GM21529 (cell line): Measurements from ENCODE around the gene FMN2.

Source experiments
- ATAC-seq: cut with Tn5 transposase; IDR thresholded peaks from one replicate; pipeline ENCODE4 v1.9.1; 2021; ENCODE audit not compliant: unreplicated experiment

Gene FMN2

GRCh38 chr1:240517891-240518290 is 426.2 kb downstream of the FMN2 start:
- ATAC-seq = no peak

GRCh38 chr1:240522122-240522822 is 430.6 kb downstream of the FMN2 start:
- ATAC-seq = no peak

GRCh38 chr1:240524356-240525069 is 432.8 kb downstream of the FMN2 start:
- ATAC-seq = no peak
